Renal pelvis (tissue), 4 donors: Measurements from ENCODE around the gene RMI2. TPM values are rescaled to one million over a fixed set of nuclear protein-coding genes. Genes with fewer than 3 reads are reported as not detected.
"Not testable (repeated sequence)": the region's sequence is repeated elsewhere in the genome, so short reads cannot be mapped to it uniquely, and the experiment has no call there.

ENCODE experiments used
- DNase-seq: peaks from one replicate; pipeline ENCODE4 v3.0.0-alpha.2; 2013
- polyA plus RNA-seq, 3 donors: library from polyadenylated mRNA; unstranded; fragments of 120-200 nt; gene quantifications; one replicate each; pipeline ENCODE4 v1.2.1, GENCODE V29; 2013; ENCODE audit not compliant: insufficient read length in 3 of 3

The RMI2 gene
- polyA plus RNA-seq, 3 donors: 21.1 to 31.2 (median 28.3) TPM

- not testable (repeated sequence) for DNase-seq
These were observed 33.7 kb downstream of the RMI2 start for GRCh38 chr16:11378951-11379350.

- no peak for DNase-seq
These were observed 34.2 kb downstream of the RMI2 start for GRCh38 chr16:11379420-11379819.

GRCh38 chr16:11380836-11381235, 35.6 kb downstream of the RMI2 start:
- DNase-seq: no peak

- DNase-seq: no peak
These were observed 38.4 kb downstream of the RMI2 start for GRCh38 chr16:11383481-11384183.

- no peak for DNase-seq
These were observed 39.1 kb downstream of the RMI2 start for GRCh38 chr16:11384184-11384955.

GRCh38 chr16:11384956-11385586, 39.8 kb downstream of the RMI2 start:
- no peak for DNase-seq

GRCh38 chr16:11386054-11386680, 40.9 kb downstream of the RMI2 start:
- DNase-seq: no peak

- DNase-seq: no peak
These were observed 41.7 kb downstream of the RMI2 start for GRCh38 chr16:11386791-11387546.

GRCh38 chr16:11389083-11389482, 43.8 kb downstream of the RMI2 start:
- no peak for DNase-seq

GRCh38 chr16:11389631-11390565, 44.6 kb downstream of the RMI2 start:
- no peak for DNase-seq

GRCh38 chr16:11390573-11391495, 45.6 kb downstream of the RMI2 start:
- DNase-seq: no peak

- no peak for DNase-seq
These were observed 46.3 kb downstream of the RMI2 start for GRCh38 chr16:11391576-11391975.

- no peak for DNase-seq
These were observed 46.9 kb downstream of the RMI2 start for GRCh38 chr16:11392041-11392581.

- no peak for DNase-seq
These were observed 48.1 kb downstream of the RMI2 start for GRCh38 chr16:11393366-11393765.

- DNase-seq: no peak
These were observed 48.8 kb downstream of the RMI2 start for GRCh38 chr16:11393861-11394592.

- no peak for DNase-seq
These were observed 49.3 kb downstream of the RMI2 start for GRCh38 chr16:11394593-11394960.

- no peak for DNase-seq
These were observed 50.0 kb downstream of the RMI2 start for GRCh38 chr16:11395008-11395948.
